Measurements from ENCODE around the gene WDR1. TPM values are rescaled to one million over a fixed set of nuclear protein-coding genes. Genes with fewer than 3 reads are reported as not detected.

The WDR1 gene
- total RNA-seq, 1 experiment from 2014 or later, result 407 TPM

- DNase-seq (ENCODE audit: low read depth), result no peak
Observed at GRCh38 chr4:10041036-10041435, 75.6 kb downstream of the WDR1 start.

GRCh38 chr4:10040049-10040892 lies 76.3 kb downstream of the WDR1 start:
- no peak for DNase-seq (ENCODE audit: low read depth)

DNA sequence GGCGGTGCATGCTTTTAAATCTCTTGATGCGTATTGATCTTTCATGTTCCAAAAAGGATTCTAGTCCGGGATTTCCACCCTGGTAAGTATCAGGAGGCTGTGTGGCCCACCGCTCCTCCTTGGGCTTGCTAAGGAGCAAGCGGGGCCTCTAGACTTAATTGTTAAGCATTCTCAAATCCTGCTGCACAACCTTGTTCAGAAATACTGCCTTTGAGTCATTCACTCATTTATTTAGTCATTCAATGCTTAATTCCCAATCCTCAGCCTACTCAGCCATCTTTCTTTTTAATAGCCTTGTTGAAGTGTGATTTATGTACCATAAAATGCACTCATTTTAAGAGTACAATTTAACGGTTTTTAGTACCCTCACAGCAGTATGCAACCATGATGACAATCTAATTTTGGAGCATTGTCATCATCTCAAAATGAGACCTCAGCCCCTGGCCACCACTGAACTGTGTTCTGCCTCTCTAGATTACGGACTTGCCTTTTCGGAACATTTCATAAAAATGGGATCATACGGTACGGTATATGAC lies 79.7 kb downstream of the WDR1 start:
- DNase-seq (ENCODE audit: low read depth), result no peak

DNA sequence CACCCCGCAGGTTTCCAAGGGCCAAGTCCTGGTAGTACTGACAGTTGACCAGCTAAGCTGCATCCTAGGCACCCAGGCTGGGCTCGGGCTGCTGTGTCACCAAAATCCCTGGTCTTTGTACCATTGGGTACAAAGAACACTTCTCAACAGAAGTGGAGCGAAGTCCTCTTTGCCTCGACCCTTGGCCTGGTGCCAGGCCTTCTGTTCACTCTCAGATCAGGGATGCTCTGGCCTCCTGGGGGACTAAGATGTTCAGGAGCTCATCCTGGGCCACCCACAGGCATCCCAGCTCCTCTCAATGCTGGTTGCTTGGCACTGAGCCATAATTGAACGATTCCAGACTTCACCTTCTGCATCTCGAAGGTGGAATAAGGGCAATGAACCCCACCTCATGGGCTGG lies 81.5 kb downstream of the WDR1 start:
- DNase-seq (ENCODE audit: low read depth), result no peak

DNA sequence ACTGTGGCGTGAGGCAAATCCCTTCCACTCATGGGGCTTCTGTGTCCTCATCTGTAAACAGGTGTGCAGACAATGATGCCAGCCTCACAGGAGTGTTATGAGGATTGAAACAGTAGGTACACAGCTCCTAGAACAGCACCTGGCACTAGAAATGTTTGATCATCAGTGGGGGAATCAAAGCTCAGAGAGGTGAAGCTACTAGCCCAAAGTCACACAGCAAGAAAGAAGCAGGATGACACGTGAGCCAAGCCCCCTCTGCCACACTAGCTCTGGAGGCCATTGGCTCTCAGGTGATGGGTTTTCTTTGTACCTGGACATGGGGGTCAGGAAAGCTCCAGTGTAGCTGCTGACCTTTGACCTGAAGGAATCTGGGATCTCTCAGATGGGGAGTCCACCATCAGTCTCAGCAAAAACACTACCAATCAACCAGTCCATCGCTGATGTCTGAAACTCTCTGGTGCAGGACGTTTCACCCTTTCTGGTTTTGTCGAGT lies 81.9 kb downstream of the WDR1 start:
- no peak for DNase-seq (ENCODE audit: low read depth)

DNA sequence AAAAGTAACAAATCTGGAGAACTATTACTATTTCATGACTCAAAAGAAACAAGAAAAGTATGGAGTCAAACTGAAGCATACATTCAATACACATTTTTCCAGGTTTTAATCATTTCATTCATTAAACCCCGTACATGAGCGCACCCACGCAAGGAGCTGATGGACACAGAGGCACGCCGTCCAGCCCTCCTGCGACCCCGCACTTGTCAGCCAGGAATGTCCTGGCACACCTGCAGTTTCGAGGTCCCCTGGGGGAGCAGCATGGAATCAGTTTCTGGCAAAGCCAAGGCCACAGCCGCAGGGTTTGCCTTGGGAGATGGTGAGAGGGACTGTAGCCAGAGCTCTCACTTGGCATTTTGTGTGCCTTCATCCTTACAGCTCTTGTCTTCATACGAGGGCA lies 82.5 kb downstream of the WDR1 start:
- DNase-seq (ENCODE audit: low read depth), result no peak

- peak; percentile 23 for DNase-seq (ENCODE audit: low read depth)
Observed at GRCh38 chr4:10033191-10033881, 83.3 kb downstream of the WDR1 start.

DNA sequence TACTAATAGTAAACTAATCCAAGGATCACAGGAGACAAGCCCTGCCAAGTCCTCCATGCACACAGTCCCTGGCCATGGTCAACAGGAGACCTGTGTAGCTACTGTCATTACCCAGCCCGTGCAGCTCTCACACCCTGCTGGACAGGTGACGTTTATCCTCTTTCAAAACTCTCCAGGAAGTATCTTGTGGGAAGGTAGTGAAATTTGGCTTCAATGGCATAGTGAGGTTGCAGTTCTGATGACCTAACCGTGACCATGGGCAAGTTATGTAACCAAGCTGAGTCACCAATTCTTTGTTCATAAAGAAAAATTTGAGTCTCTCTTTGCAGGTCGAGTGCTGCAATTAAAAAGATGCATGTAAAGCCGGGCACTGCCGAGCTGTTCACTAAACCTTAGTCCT lies 84.0 kb downstream of the WDR1 start:
- DNase-seq (ENCODE audit: low read depth), result peak; percentile 70

- DNase-seq (ENCODE audit: low read depth), result no peak
Observed at GRCh38 chr4:10031668-10032590, 84.7 kb downstream of the WDR1 start.

GRCh38 chr4:10030972-10031667 lies 85.5 kb downstream of the WDR1 start:
- DNase-seq (ENCODE audit: low read depth), result no peak

DNA sequence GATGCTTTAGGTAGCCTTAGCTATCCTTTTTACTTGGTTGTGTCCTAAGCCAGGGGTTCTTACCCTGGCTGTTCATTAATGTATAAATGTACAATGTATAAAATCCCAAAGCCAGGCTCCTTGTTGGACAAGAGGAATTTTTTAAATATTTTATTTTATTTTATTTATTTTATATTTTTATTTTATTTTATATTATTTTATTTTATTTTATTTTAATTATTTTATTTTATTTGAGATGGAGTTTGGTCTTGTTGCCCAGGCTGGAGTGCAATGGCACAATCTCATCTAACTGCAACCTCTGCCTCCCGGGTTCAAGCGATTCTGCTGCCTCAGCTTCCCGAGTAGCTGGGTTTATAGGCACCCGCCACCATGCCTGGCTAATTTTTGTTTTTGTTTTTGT lies 87.2 kb downstream of the WDR1 start:
- DNase-seq (ENCODE audit: low read depth), result no peak

- DNase-seq (ENCODE audit: low read depth), result no peak
Observed at GRCh38 chr4:10028910-10029309, 87.7 kb downstream of the WDR1 start.

- DNase-seq (ENCODE audit: low read depth), result no peak
Observed at GRCh38 chr4:10026485-10026884, 90.1 kb downstream of the WDR1 start.

DNA sequence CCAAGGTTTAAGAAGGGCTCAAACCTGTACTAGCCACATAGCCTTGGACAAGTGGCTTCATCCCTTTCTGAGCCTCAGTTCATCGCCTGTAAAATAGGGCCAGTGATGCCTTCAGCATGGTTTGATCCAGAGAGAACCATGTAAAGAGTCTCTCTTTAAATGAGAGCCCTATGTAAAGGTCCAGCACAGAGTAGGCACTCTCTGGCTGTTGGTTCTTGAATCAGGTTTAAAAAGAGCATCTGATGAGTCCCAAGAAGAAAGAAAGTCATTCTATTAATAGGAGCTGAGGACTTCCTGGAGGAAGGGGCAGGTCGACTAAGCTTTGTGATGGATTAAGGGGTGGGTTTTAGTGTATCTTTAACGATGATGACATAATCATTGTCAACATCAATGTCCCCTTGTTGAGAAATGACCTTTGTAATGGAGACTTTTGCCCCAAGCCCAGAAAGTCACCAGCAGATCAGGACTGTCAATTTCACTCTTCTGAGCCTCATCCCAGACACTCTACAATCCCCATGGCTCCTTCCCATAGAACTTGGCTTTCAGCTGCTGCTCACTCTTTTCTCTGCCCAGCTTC lies 91.3 kb downstream of the WDR1 start:
- no peak for DNase-seq (ENCODE audit: low read depth)

Other genes with a start within 250 kb of the WDR1 start
- 0.25 TPM in 1 of 2 replicates, not detected in the other for gene SLC2A9, start 95.3 kb downstream of the WDR1 start, total RNA-seq (2014; rRNA removed; shearing (Covaris generic))